RWPE2 (cell line): ENCODE results near the gene CACNA2D3.

Experiments used
- ATAC-seq: fragments of 200-7000 bp; cut with Tn5 transposase; 3 replicates; pipeline ENCODE4 v1.9.1; 2021; ENCODE audit warnings: low read depth
- DNase-seq: peaks from one replicate; pipeline ENCODE4 v3.0.0-alpha.2; 2020; ENCODE audit warnings: low spot score
- H3K27ac ChIP-seq: fragments of 450-650 bp; 2 replicates; pipeline ENCODE4 v1.5.1; 2017; ENCODE audit warnings: mild to moderate bottlenecking; ENCODE audit not compliant: poor library complexity, severe bottlenecking
- H3K27me3 ChIP-seq: fragments of 250-450 bp; sonication (Bioruptor Pico); 2 replicates; pipeline ENCODE4 v1.5.1; 2021; ENCODE audit warnings: mild to moderate bottlenecking, moderate library complexity; ENCODE audit not compliant: insufficient read depth, poor library complexity, severe bottlenecking
- H3K36me3 ChIP-seq: fragments of 250-450 bp; sonication (Bioruptor Pico); 2 replicates; pipeline ENCODE4 v1.5.1; 2020; ENCODE audit warnings: low read depth, mild to moderate bottlenecking, moderate library complexity
- H3K4me1 ChIP-seq: fragments of 250-450 bp; sonication (Bioruptor Pico); 2 replicates; pipeline ENCODE4 v1.5.1; 2021; ENCODE audit warnings: mild to moderate bottlenecking, moderate library complexity; ENCODE audit not compliant: insufficient read depth, poor library complexity, severe bottlenecking
- H3K4me3 ChIP-seq: fragments of 250-450 bp; sonication (Bioruptor Pico); 2 replicates; pipeline ENCODE4 v1.5.1; 2021; ENCODE audit warnings: mild to moderate bottlenecking, moderate library complexity; ENCODE audit not compliant: severe bottlenecking
- H3K9me3 ChIP-seq: fragments of 250-450 bp; sonication (Bioruptor Pico); 2 replicates; pipeline ENCODE4 v1.5.1; 2021; ENCODE audit warnings: mild to moderate bottlenecking, moderate library complexity; ENCODE audit not compliant: severe bottlenecking
- TF ChIP-seq, protein P1 (sequence below): fragments of 450-650 bp; IDR thresholded peaks from one replicate; pipeline ENCODE4 v1.5.1; 2017; ENCODE audit warnings: mild to moderate bottlenecking, moderate library complexity; ENCODE audit not compliant: poor library complexity, severe bottlenecking

The CACNA2D3 gene

DNA sequence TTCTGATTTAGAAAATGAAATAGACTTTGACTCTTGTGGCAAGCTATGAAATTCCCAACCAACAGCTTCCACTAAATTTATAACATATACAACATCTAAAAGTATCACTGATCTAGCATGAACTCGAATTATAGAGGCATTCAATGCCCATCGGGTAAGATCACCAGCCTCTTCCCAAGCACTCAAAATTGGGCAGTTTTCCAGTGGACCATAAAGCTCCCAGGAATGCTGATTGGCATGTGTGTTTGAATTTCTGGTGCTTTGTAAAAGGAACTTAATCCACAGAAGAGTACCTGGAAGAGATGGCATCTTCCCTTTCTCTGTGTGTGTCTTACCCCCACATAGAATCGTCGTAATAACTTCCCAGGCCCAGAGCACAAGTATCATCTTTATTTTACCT lies 795.5 kb downstream of the CACNA2D3 start:
- TF ChIP-seq, protein P1, sequence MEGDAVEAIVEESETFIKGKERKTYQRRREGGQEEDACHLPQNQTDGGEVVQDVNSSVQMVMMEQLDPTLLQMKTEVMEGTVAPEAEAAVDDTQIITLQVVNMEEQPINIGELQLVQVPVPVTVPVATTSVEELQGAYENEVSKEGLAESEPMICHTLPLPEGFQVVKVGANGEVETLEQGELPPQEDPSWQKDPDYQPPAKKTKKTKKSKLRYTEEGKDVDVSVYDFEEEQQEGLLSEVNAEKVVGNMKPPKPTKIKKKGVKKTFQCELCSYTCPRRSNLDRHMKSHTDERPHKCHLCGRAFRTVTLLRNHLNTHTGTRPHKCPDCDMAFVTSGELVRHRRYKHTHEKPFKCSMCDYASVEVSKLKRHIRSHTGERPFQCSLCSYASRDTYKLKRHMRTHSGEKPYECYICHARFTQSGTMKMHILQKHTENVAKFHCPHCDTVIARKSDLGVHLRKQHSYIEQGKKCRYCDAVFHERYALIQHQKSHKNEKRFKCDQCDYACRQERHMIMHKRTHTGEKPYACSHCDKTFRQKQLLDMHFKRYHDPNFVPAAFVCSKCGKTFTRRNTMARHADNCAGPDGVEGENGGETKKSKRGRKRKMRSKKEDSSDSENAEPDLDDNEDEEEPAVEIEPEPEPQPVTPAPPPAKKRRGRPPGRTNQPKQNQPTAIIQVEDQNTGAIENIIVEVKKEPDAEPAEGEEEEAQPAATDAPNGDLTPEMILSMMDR, result no peak
- H3K4me1 ChIP-seq, result no peaks in the 10 kb centered on the region
- H3K4me3 ChIP-seq, result no peak overlapping the region
- no peak overlapping the region for H3K27ac ChIP-seq
- H3K27me3 ChIP-seq, result no peaks in the 10 kb centered on the region
- H3K9me3 ChIP-seq, result no peaks in the 10 kb centered on the region
- DNase-seq, result no peak
- no peak for ATAC-seq
- H3K36me3 ChIP-seq, result no peaks in the 10 kb centered on the region

DNA sequence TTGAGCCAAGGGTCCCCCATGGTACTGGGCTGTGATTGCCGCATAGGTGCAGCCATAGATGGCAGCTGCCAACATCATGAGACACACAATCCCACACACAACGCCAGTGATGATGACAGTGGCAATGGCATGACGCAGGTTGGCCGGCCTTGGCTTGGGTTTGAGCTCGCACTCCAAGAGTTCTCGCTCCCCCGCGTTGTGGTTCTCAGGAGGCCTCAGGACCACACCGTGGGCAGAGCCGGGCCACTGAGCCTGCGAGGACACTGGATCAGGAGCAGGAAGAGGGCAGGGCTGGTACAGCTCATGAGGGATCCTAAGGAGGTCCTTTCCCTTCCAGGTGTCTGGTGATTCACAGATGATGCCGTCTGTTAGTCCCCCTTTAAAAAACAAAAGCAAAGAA lies 796.2 kb downstream of the CACNA2D3 start:
- H3K4me3 ChIP-seq, result no peak overlapping the region
- no peaks in the 10 kb centered on the region for H3K4me1 ChIP-seq
- H3K9me3 ChIP-seq, result no peaks in the 10 kb centered on the region
- no peaks in the 10 kb centered on the region for H3K36me3 ChIP-seq
- no peak for DNase-seq
- TF ChIP-seq, protein P1, result no peak
- H3K27me3 ChIP-seq, result no peaks in the 10 kb centered on the region
- no peak for ATAC-seq
- H3K27ac ChIP-seq, result no peak overlapping the region

DNA sequence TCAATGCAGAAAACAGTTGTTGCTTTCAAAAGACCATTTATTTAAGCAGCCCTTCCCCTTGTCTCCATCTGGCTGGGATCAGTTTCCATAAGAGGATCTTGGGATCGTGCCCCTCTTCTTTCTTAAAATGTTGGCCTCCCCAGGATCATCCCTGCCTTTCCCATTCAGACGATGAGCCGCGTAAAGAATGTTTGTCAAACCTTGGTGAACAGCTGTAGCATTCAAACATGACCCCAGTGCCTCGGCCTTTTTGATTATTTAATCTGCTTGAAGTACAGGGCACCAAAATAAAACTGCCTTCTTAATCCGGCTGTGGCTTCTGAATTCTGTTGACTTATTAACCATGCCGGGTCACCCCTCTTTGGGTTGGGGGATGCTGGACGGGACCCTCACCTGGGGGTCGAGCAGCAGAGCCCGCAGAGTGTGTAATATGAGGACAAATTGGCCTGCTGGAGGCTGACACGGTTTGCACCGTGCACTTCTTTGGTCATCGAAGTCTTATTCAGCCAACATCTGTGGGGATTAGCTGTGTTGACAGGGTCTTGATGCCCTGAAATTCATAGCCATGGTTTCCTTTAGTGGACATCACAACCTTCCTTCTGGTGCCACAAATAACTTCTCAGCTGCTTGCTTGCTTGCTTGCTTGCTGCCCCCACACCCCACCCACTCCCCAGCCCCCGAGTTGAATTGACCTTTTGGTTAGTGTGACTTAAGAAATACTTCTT lies 805.9 kb downstream of the CACNA2D3 start, which contains the start of gene LRTM1:
LRTM1 (minus strand) TSS at position 14 of the 725 bp plus-strand sequence. CDS start 148 bp downstream, outside the sequence.
- DNase-seq (no peak), ATAC-seq (no peak)
- Histone ChIP-seq H3K36me3 (no peaks in the 10 kb centered on the region), H3K27ac (no peak within 1 kb of the TSS), H3K4me1 (no peaks in the 10 kb centered on the region), H3K27me3 (no peaks in the 10 kb centered on the region), H3K4me3 (no peak within 1 kb of the TSS), H3K9me3 (no peaks in the 10 kb centered on the region)
- TF ChIP-seq, protein P1, result no peak

DNA sequence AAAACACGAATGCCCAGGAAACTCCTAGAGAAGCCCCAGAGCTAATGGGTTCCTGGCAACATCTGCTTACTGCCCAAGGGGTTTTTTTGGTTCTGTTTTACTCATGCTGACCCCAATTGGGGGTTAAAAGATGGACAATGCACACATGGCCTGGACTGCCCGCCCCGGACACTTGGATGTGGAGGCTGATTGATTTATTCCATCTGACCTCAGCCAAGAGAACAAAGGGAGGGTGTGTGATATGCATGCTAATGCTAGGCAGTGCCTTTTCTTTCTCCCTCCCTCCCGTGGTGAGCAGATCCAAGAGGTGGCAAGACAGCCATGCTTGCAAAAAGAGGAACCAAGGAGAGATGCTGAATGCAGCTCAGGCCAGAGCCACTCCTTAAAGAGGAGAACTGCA lies 808.8 kb downstream of the CACNA2D3 start:
- no peaks in the 10 kb centered on the region for H3K4me1 ChIP-seq
- no peaks in the 10 kb centered on the region for H3K9me3 ChIP-seq
- H3K4me3 ChIP-seq, result no peak overlapping the region
- ATAC-seq, result no peak
- no peak for DNase-seq
- no peak overlapping the region for H3K27ac ChIP-seq
- TF ChIP-seq, protein P1, result no peak
- peaks cover 4% of the 10 kb centered on the region for H3K27me3 ChIP-seq
- H3K36me3 ChIP-seq, result no peaks in the 10 kb centered on the region

DNA sequence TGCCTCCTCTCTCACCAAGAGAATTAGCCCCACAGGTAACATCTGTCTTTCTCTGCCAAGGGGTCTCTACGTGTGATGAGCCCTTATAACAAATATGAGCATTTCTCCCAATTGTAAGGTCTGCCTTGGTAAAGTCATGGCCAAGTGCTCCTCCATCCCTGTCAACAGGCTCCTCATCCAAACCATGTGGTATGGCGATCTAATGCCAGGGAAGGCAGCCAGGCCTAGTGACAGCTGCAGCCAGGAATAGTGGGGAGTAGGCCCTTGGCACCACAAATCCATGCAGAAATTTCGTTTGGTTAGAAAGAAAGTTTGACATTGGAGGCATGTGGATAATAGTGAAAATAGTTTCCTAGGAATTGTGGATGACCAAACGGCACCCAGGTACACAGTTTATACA lies 810.3 kb downstream of the CACNA2D3 start:
- H3K9me3 ChIP-seq, result no peaks in the 10 kb centered on the region
- H3K4me3 ChIP-seq, result no peak overlapping the region
- H3K36me3 ChIP-seq, result no peaks in the 10 kb centered on the region
- ATAC-seq, result no peak
- H3K27ac ChIP-seq, result no peak overlapping the region
- no peak for DNase-seq
- TF ChIP-seq, protein P1, result no peak
- no peaks in the 10 kb centered on the region for H3K4me1 ChIP-seq
- peaks cover 4% of the 10 kb centered on the region for H3K27me3 ChIP-seq
